ENCODE results near the gene ADAMTS10. TPM values are rescaled to one million over a fixed set of nuclear protein-coding genes. Genes with fewer than 3 reads are reported as not detected.
"Not testable (repeated sequence)": the region's sequence is repeated elsewhere in the genome, so short reads cannot be mapped to it uniquely, and the experiment has no call there.

ADAMTS10 gene
- total RNA-seq, 1 donor from 2014 or later, result 9.1 TPM

DNA sequence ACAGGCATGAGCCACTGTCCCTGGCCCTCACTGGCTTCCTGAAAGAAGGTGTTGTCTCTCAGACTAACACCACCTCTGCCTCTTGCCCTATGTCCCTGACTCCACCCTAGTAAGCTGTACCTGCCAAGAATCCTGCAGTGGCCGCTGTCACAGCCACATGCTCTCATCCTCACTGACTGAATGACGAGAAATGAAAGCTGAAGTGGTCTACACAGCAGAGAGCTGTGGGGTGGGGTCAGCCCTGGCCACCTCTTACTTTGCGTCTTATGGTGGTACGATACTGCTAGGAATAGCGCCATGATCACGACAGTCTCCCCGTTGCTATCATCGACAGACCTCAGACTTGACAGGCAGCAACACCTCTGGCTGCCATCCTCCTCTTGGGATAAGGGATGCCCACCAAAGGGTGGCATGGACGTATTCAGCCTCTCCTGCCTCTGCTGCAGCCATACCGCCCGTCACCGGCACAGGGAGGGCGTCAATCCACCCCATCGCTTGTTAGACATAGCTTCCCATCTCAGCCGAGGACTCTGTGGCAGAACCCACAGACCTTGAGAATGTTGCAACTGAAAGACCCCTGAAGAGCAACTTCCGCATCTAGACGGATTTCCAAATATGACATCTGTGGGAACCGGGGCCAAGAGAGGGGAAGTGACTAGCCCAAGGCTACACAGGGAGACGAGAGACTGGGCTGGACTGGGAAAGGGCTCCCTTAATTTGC lies 34.1 kb downstream of the ADAMTS10 start:
- intact Hi-C loops (cut with DNase I), result no loop called here
- no peak for DNase-seq
- ATAC-seq (ENCODE audit: poor library complexity), result peak; percentile 45

DNA sequence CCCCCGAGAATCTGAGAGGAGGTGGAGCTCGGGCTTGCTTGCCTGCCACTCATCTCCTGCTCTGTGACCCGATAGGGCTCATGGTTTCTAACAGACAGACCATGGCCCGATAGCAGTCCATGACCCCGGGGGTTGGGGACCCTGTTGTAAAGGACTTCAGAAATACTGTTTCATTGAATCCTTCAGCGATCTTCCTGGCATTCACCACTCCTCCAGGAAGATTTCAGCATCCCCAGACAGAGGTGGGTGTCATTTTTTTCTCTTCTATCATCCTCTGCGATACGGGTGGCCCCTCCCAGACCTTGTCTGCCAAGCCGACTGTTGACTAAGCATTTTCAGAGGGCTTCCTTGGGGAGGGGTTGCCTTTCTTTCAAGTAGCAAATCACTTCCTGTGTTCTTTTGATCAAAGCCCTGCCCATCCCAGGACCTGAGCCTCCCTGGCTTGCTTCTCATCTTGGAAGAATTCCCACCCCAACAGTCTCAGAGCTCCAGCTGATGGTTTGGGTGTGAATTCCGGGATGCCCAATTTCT lies 35.0 kb downstream of the ADAMTS10 start:
- no peak for ATAC-seq (ENCODE audit: poor library complexity)
- intact Hi-C loops (cut with DNase I), result no loop called here
- no peak for DNase-seq

GRCh38 chr19:8574619-8574922 lies 35.9 kb downstream of the ADAMTS10 start:
- ATAC-seq (ENCODE audit: poor library complexity); intact Hi-C loops (cut with DNase I); DNase-seq: not testable (repeated sequence)

DNA sequence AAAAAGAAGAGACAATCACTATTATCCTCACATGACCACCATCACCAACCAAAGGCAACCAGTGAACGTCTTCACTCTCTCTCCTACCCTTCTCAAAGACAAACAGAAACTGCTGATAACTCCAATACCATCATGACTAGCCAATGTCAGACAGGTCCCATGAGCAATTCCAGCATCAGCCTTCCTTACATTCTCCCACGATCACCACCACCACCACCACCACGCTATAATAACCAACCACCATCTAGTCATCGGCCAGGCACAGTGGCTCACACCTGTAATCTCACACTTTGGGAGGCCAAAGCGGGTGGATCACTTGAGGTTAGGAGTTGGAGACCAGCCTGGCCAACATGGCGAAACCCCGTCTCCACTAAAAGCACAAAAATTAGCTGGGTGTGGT lies 37.2 kb downstream of the ADAMTS10 start:
- DNase-seq, result no peak
- intact Hi-C loops (cut with DNase I), result no loop called here
- no peak for ATAC-seq (ENCODE audit: poor library complexity)

GRCh38 chr19:8571006-8571411 lies 39.5 kb downstream of the ADAMTS10 start:
- DNase-seq (peak; percentile 66), ATAC-seq (ENCODE audit: poor library complexity) (peak; percentile 65)
- intact Hi-C loops (cut with DNase I), result no loop called here

GRCh38 chr19:8569066-8569771 lies 41.3 kb downstream of the ADAMTS10 start:
- intact Hi-C loops (cut with DNase I), result no loop called here
- ATAC-seq (ENCODE audit: poor library complexity) (peak; percentile 60), DNase-seq (peak; percentile 61)

GRCh38 chr19:8567522-8568172 lies 42.9 kb downstream of the ADAMTS10 start:
- intact Hi-C loops (cut with DNase I), result no loop called here
- DNase-seq (peak; percentile 64), ATAC-seq (ENCODE audit: poor library complexity) (peak; percentile 66)

- ATAC-seq (ENCODE audit: poor library complexity) (no peak), DNase-seq (no peak)
- intact Hi-C loops (cut with DNase I), result no loop called here
Observed at GRCh38 chr19:8566855-8567254, 43.7 kb downstream of the ADAMTS10 start.

DNA sequence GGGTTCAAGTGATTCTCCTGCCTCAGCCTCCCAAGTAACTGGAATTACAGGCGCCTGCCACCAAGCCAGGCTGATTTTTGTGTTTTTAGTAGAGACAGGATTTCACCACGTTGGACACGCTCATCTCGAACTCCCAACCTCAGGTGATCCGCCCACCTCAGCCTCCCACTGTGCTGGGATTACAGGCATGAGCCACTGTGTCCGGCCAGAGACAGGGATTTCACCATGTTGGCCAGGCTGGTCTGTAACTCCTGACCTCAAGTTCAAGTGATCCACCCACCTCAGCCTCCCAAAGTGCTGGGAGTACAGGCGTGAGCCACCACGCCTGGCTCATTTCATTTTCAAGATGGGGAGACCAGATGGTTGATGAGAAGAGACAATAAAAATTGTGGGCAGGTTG lies 45.6 kb downstream of the ADAMTS10 start:
- ATAC-seq (ENCODE audit: poor library complexity); intact Hi-C loops (cut with DNase I); DNase-seq: not testable (repeated sequence)

GRCh38 chr19:8561075-8561764 lies 49.3 kb downstream of the ADAMTS10 start:
- no peak for DNase-seq
- intact Hi-C loops (cut with DNase I), result no loop called here
- no peak for ATAC-seq (ENCODE audit: poor library complexity)

GRCh38 chr19:8558325-8558724 lies 52.2 kb downstream of the ADAMTS10 start:
- no peak for ATAC-seq (ENCODE audit: poor library complexity)
- no peak for DNase-seq
- intact Hi-C loops (cut with DNase I), result no loop called here

DNA sequence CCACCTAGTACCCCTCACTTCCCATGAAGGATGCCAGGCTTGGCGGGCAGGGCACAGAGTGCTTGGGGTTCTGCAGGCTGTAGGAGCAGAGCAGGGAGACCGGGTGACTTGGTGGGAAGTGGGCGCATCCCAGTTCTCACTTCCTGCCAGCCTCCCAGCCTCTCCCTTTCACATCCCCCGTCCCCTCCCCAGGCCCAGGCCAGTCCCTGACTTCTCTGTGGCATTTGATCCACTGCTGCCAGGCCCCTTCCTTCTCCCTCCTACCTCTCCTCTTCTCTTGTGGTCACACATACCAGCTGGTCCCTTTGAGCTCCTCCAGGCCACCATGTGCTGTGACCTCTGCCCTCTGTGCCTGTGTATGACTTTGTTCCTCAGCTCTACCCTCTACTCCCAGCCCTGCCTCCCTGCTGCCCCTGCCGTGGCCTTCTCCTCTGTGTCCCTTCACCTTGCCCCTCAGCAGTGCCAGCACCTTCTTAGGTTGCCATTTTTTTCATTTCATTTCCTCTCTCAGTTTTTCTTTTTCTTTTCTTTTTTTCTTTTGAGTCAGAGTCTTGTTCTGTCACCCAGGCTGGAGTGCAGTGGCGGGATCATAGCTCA lies 52.8 kb downstream of the ADAMTS10 start:
- no peak for ATAC-seq (ENCODE audit: poor library complexity)
- no peak for DNase-seq
- intact Hi-C loops (cut with DNase I), result no loop called here

DNA sequence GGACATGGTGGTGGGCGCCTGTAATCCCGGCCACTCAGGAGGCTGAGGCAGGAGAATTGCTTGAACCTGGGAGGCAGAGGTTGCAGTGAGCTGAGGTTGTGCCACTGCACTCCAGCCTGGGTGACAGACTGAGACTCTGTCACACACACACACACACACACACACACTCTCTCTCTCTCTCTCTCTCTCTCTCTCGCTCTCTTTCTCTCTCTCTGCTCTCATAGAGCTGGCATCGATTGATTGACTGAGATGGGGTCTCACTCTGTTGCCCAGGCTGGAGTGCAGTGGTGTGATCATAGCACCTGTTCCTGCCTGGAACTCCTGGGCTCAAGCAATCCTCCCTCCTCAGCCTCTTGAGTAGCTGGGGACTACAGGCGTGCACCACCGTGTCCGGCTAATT lies 56.8 kb downstream of the ADAMTS10 start:
- DNase-seq; ATAC-seq (ENCODE audit: poor library complexity); intact Hi-C loops (cut with DNase I): not testable (repeated sequence)

- DNase-seq (no peak), ATAC-seq (ENCODE audit: poor library complexity) (no peak)
- intact Hi-C loops (cut with DNase I), result no loop called here
Observed at GRCh38 chr19:8552810-8553209, 57.7 kb downstream of the ADAMTS10 start.

DNA sequence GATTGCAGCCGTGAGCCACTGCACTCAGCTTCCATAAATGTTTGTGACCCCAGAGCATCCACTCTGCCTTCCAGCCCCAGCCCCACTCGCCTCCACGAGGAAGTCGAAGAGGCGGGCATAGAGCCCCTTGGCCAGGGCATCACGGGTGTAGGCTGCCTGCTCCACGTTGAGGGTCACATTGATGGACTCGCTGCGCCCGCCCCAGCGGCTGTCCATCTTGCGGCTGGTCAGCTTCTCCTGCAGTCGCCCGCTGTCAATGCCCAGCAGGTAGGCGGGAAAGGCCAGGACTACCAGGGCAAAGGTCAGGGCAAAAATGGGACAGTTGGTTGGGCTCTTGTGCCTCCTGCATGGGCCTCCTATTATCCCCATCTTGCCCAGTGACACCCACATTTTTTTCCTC lies 60.4 kb downstream of the ADAMTS10 start:
- ATAC-seq (ENCODE audit: poor library complexity) (no peak), DNase-seq (no peak)
- intact Hi-C loops (cut with DNase I), result no loop called here

DNA sequence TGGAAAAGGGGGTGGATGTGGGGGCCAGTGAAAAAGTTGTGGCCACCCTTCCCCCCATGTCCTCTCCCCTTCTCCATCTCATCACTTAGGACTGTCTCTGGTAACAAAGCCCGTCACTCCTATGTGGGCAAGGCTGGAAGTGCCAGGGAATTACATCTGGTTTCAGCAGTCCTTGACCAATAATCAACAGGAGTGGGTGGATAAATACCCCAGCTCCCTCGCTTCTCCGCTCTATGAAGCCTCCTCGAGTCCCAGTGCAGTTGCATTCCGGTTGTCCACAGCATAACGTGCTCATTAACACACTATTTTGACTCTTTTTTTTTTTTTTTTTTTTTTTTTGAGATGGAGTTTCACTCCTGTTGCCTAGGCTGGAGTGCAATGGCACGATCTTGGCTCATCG lies 64.8 kb downstream of the ADAMTS10 start:
- DNase-seq, result no peak
- ATAC-seq (ENCODE audit: poor library complexity), result no peak
- intact Hi-C loops (cut with DNase I), result no loop called here

DNA sequence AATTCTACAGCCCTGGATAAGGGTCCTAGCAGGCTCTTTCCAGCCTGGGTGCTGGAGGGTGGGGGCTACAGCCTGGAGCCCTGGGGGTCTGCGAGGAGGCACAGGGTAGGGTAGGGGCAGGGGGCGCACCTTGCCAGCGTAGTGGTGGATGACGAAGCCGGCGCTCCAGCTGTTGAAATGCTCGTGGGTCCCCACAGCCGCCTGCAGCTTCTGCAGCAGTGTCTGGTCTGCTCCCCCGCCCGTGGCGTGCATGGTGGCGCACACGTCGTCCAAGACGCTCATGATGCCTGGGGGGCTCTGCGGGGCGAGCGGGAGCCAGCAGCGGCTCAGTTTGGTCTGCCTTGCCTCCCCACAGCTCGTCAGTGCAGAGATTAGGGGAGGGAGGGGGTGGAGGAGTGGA lies 66.3 kb downstream of the ADAMTS10 start:
- ATAC-seq (ENCODE audit: poor library complexity) (no peak), DNase-seq (no peak)
- intact Hi-C loops (cut with DNase I), result no loop called here

GRCh38 chr19:8539621-8540149 lies 70.8 kb downstream of the ADAMTS10 start:
- ATAC-seq (ENCODE audit: poor library complexity) (no peak), DNase-seq (no peak)
- intact Hi-C loops (cut with DNase I), result no loop called here

DNA sequence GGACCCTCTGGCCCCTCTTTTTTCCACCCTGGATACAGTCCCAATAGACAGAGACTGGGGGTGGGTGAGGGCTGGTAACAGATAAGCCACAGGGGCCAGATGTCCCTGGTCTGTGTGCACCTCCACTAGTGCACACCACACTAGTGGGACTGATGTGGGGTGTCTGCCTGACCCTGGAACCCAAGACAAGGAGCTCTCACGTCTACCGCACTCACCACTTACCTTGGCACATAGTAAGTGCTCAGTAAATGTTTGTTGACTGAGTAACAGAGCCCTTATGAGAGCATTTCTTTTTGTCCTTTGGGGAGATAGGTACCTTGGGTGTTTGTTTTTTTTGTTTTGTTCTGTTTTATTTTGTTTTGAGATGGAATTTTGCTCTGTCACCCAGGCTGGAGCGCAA lies 73.4 kb downstream of the ADAMTS10 start:
- intact Hi-C loops (cut with DNase I), result no loop called here
- ATAC-seq (ENCODE audit: poor library complexity) (no peak), DNase-seq (no peak)
